H9 (cell line): Measurements from ENCODE around the gene CEP41. TPM values are rescaled to one million over a fixed set of nuclear protein-coding genes. Genes with fewer than 3 reads are reported as not detected.

Experiments used
- DNase-seq: peaks from one replicate; pipeline ENCODE4 v3.0.0-alpha.2; 2017
- H2AFZ ChIP-seq: one replicate; pipeline ENCODE4 v1.6.1; 2013; ENCODE audit warnings: mild to moderate bottlenecking, low read length, control low read depth, moderate library complexity
- H2AK5ac ChIP-seq: 2 replicates; pipeline ENCODE4 v1.6.1; 2013; ENCODE audit warnings: low read length, control low read depth, mixed read lengths; ENCODE audit not compliant: insufficient read length
- H2BK120ac ChIP-seq: one replicate; pipeline ENCODE4 v1.6.1; 2013; ENCODE audit warnings: low read depth, mild to moderate bottlenecking, low read length, control low read depth, inconsistent platforms; ENCODE audit not compliant: poor library complexity, severe bottlenecking
- H2BK12ac ChIP-seq: 2 replicates; pipeline ENCODE4 v1.6.1; 2013; ENCODE audit warnings: low read length, control low read depth, mixed read lengths, low read depth; ENCODE audit not compliant: insufficient read length
- H2BK15ac ChIP-seq: 2 replicates; pipeline ENCODE4 v1.6.1; 2013; ENCODE audit warnings: low read depth, low read length, control low read depth
- H2BK20ac ChIP-seq: one replicate; pipeline ENCODE4 v1.6.1; 2013; ENCODE audit warnings: low read depth, mild to moderate bottlenecking, low read length, control low read depth, inconsistent platforms; ENCODE audit not compliant: poor library complexity, severe bottlenecking
- H2BK5ac ChIP-seq: 2 replicates; pipeline ENCODE4 v1.6.1; 2013; ENCODE audit warnings: low read length, control low read depth, mixed read lengths; ENCODE audit not compliant: insufficient read length
- H3K14ac ChIP-seq: 2 replicates; pipeline ENCODE4 v1.6.1; 2013; ENCODE audit warnings: low read length, control low read depth; ENCODE audit not compliant: insufficient read depth
- H3K18ac ChIP-seq: 2 replicates; pipeline ENCODE4 v1.6.1; 2013; ENCODE audit warnings: low read depth, mild to moderate bottlenecking, mixed read lengths, low read length, control low read depth; ENCODE audit not compliant: insufficient read length
- H3K23ac ChIP-seq: 2 replicates; pipeline ENCODE4 v1.6.1; 2013; ENCODE audit warnings: low read length, control low read depth, mixed read lengths, low read depth; ENCODE audit not compliant: insufficient read length
- H3K23me2 ChIP-seq: 2 replicates; pipeline ENCODE4 v1.6.1; 2013; ENCODE audit warnings: low read depth, mild to moderate bottlenecking, mixed read lengths, low read length, control low read depth; ENCODE audit not compliant: insufficient read length, poor library complexity, severe bottlenecking
- H3K27ac ChIP-seq: 2 replicates; pipeline ENCODE4 v1.5.1; 2013; ENCODE audit warnings: low read length, control low read depth, mixed read lengths, low read depth; ENCODE audit not compliant: insufficient read length
- H3K27me3 ChIP-seq: 2 replicates; pipeline ENCODE4 v1.6.1; 2013; ENCODE audit warnings: low read length, control low read depth, inconsistent platforms; ENCODE audit not compliant: insufficient read depth
- H3K4ac ChIP-seq: 2 replicates; pipeline ENCODE4 v1.6.1; 2013; ENCODE audit warnings: low read depth, mild to moderate bottlenecking, control low read depth, inconsistent platforms, low read length, moderate library complexity
- H3K4me1 ChIP-seq: 2 replicates; pipeline ENCODE4 v1.6.1; 2013; ENCODE audit warnings: low read length, control low read depth, inconsistent platforms; ENCODE audit not compliant: insufficient read depth
- H3K4me2 ChIP-seq: 2 replicates; pipeline ENCODE4 v1.6.1; 2013; ENCODE audit warnings: low read length, control low read depth, mixed read lengths; ENCODE audit not compliant: insufficient read length, insufficient read depth
- H3K56ac ChIP-seq: 2 replicates; pipeline ENCODE4 v1.6.1; 2013; ENCODE audit warnings: low read depth, mild to moderate bottlenecking, mixed read lengths, low read length, control low read depth; ENCODE audit not compliant: insufficient read length
- H3K79me1 ChIP-seq: 2 replicates; pipeline ENCODE4 v1.6.1; 2013; ENCODE audit warnings: low read depth, mild to moderate bottlenecking, moderate library complexity, low read length, control low read depth, inconsistent platforms; ENCODE audit not compliant: insufficient read depth, poor library complexity, severe bottlenecking
- H3K79me2 ChIP-seq: 2 replicates; pipeline ENCODE4 v1.6.1; 2013; ENCODE audit warnings: low read length, control low read depth, inconsistent platforms; ENCODE audit not compliant: insufficient read depth
- H3K9ac ChIP-seq: 2 replicates; pipeline ENCODE4 v1.6.1; 2013; ENCODE audit warnings: low read length, control low read depth, mixed read lengths; ENCODE audit not compliant: insufficient read length; ENCODE audit errors: extremely low read depth
- H3K9me3 ChIP-seq: one replicate; pipeline ENCODE4 v1.6.1; 2013; ENCODE audit warnings: low read depth, low read length, inconsistent platforms; ENCODE audit not compliant: control insufficient read depth
- H3T11ph ChIP-seq: one replicate; pipeline ENCODE4 v1.6.1; 2013; ENCODE audit warnings: mild to moderate bottlenecking, low read length, control low read depth, inconsistent platforms
- H4K20me1 ChIP-seq: one replicate; pipeline ENCODE4 v1.6.1; 2013; ENCODE audit not compliant: control insufficient read depth, insufficient read length, insufficient read depth
- H4K5ac ChIP-seq: 2 replicates; pipeline ENCODE4 v1.6.1; 2013; ENCODE audit warnings: low read depth, mild to moderate bottlenecking, mixed read lengths, low read length, control low read depth; ENCODE audit not compliant: insufficient read length
- H4K8ac ChIP-seq: replicated peaks from 2 replicates; pipeline ENCODE4 v1.6.1; 2013; ENCODE audit warnings: low read length, control low read depth, mixed read lengths, low read depth; ENCODE audit not compliant: insufficient read length
- H4K91ac ChIP-seq: 2 replicates; pipeline ENCODE4 v1.6.1; 2013; ENCODE audit warnings: low read depth, mild to moderate bottlenecking, moderate library complexity, mixed read lengths, low read length, control low read depth; ENCODE audit not compliant: insufficient read length
- H3K27ac Mint-ChIP-seq, 3 experiments: 2 replicates in 2 of 3; 3 replicates in 1 of 3; pipeline ENCODE4 v1.8.0; 2020 to 2021; ENCODE audit warnings: mixed read lengths in 3 of 3, mild to moderate bottlenecking in 1 of 3, moderate library complexity in 1 of 3
- H3K27me3 Mint-ChIP-seq: 2 replicates; pipeline ENCODE4 v1.8.0; 2021; ENCODE audit warnings: low read depth, mild to moderate bottlenecking, moderate library complexity, mixed read lengths
- H3K36me3 Mint-ChIP-seq, 3 experiments: 2 replicates in 2 of 3; 3 replicates in 1 of 3; pipeline ENCODE4 v1.8.0; 2020 to 2021; ENCODE audit warnings: low read depth in 3 of 3, mixed read lengths in 3 of 3; ENCODE audit not compliant: insufficient read depth in 1 of 3
- H3K4me1 Mint-ChIP-seq, 2 experiments: 2 replicates each; pipeline ENCODE4 v1.8.0; 2020; ENCODE audit warnings: mixed read lengths in 2 of 2
- H3K4me3 Mint-ChIP-seq, 2 experiments: 2 replicates in 1 of 2; 3 replicates in 1 of 2; pipeline ENCODE4 v1.8.0; 2020 to 2021; ENCODE audit warnings: mild to moderate bottlenecking in 2 of 2, mixed read lengths in 2 of 2, moderate library complexity in 1 of 2
- H3K9me3 Mint-ChIP-seq, 2 experiments: 2 replicates in 1 of 2; 3 replicates in 1 of 2; pipeline ENCODE4 v1.8.0; 2020; ENCODE audit warnings: mild to moderate bottlenecking in 2 of 2, mixed read lengths in 2 of 2, moderate library complexity in 1 of 2
- WGBS: extraction: QIAGEN DNeasy Blood & Tissue Kit; methylation state at CpG from one replicate; pipeline ENCODE4 v1.1.7; 2013; ENCODE audit warnings: missing lambda C conversion rate, low lambda C conversion rate, mixed read lengths; ENCODE audit not compliant: insufficient read length; ENCODE audit errors: extremely low coverage; 5-methylcytosine and 5-hydroxymethylcytosine counted together
- total RNA-seq: library from RNA; stranded (reverse); gene quantifications from 2 replicates; pipeline ENCODE4 v1.2.1, GENCODE V29; 2021
- TF ChIP-seq, protein P1 (sequence below): fragments of 200-600 bp; sonication (generic); conservative IDR thresholded peaks from 3 replicates; pipeline ENCODE4 v1.8.0; 2021; ENCODE audit warnings: antibody characterized with exemption, mild to moderate bottlenecking

Gene CEP41
- total RNA-seq, 1 experiment from 2014 or later, result 9.7 TPM

DNA sequence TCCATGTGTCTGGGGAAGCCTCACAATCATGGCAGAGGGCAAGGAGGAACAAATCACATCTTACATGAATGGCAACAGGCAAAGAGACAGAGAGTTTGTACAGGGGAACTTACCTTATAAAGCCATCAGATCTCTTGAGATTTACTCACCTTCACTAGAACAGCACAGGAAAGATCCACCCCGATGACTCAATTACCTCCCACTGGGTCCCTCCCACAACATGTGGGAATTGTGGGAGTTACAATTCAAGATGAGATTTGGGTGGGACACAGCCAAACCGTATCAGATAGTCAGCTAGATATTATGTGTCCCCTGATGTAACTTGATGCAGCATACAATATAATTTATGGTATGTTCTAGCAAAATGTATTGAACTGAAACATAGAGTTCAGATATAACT lies 14.1 kb upstream of the CEP41 start:
- DNase-seq, result no peak
- Histone ChIP-seq H3K27me3 (no peaks in the 10 kb centered on the region), H3T11ph (no peak overlapping the region), H3K27ac (no peak overlapping the region), H2BK120ac (no peak overlapping the region), H3K18ac (no peak overlapping the region), H2AK5ac (no peak overlapping the region), H4K5ac (no peak overlapping the region), H2BK5ac (no peak overlapping the region), H2BK12ac (no peak overlapping the region), H2AFZ (no peak overlapping the region), H3K9ac (no peak overlapping the region), H3K79me2 (no peaks in the 10 kb centered on the region), H4K91ac (no peak overlapping the region), H3K4ac (no peak overlapping the region), H3K4me2 (no peak overlapping the region), H3K23me2 (no peaks in the 10 kb centered on the region), H3K56ac (no peak overlapping the region), H2BK15ac (no peak overlapping the region), H3K14ac (no peak overlapping the region), H3K9me3 (no peaks in the 10 kb centered on the region), H4K20me1 (no peaks in the 10 kb centered on the region), H4K8ac (no peak overlapping the region), H3K23ac (no peak overlapping the region), H3K79me1 (no peaks in the 10 kb centered on the region), H2BK20ac (no peak overlapping the region), H3K4me1 (no peaks in the 10 kb centered on the region)
- Mint-ChIP-seq H3K9me3 (peaks cover 12 to 16% of the 10 kb centered on the region in 2 experiments), H3K4me1 (no peaks in the 10 kb centered on the region; a peak in 1 of 4 replicates), H3K36me3 (peaks cover 1 to 15% (median 4%) of the 10 kb centered on the region in 3 experiments; a peak in 5 of 7 replicates), H3K4me3 (no peak overlapping the region), H3K27me3 (peaks cover 3% of the 10 kb centered on the region; the same call in 1 of the 2 replicates), H3K27ac (no peak overlapping the region)
- WGBS, result no CpG with 5 or more reads among the region's 2 CpGs
- TF ChIP-seq, protein P1, sequence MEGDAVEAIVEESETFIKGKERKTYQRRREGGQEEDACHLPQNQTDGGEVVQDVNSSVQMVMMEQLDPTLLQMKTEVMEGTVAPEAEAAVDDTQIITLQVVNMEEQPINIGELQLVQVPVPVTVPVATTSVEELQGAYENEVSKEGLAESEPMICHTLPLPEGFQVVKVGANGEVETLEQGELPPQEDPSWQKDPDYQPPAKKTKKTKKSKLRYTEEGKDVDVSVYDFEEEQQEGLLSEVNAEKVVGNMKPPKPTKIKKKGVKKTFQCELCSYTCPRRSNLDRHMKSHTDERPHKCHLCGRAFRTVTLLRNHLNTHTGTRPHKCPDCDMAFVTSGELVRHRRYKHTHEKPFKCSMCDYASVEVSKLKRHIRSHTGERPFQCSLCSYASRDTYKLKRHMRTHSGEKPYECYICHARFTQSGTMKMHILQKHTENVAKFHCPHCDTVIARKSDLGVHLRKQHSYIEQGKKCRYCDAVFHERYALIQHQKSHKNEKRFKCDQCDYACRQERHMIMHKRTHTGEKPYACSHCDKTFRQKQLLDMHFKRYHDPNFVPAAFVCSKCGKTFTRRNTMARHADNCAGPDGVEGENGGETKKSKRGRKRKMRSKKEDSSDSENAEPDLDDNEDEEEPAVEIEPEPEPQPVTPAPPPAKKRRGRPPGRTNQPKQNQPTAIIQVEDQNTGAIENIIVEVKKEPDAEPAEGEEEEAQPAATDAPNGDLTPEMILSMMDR, result no peak
